ENCODE results near the gene ADGRG6.

DNA sequence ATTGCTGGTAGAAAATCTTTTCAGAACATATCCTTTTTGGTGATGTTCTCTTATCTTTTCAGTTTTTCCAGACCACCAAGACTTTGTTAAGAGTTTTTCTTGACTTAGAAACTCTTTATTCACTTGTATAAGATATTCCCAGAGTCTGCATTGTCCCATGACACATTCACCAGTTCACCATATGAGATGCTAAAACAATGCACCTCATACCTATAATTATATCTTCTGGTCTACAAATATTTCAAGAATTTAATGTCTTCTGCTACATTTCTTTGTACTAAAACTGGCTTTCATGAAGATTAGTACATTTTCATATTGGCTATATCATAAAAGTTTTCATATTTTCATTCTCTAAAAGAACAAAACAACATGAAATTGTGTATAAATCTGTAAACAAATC, 111.3 kb downstream of the ADGRG6 start:
- TF ChIP-seq CTCF (IDR thresholded peaks at IDR 0.05; ENCODE audit: low read length) (no peak), EZH2 (IDR thresholded peaks at IDR 0.05; ENCODE audit: borderline replicate concordance, low read length) (no peak)

Measured in OCI-LY1 (cell line).